ENCODE data around the gene SUMO3.

GRCh38 chr21:44836349-44836665 lies 18.4 kb upstream of the SUMO3 start:
- TF ChIP-seq POLR2A (IDR thresholded peaks at IDR 0.05) (no peak), CTCF (IDR thresholded peaks at IDR 0.05) (no peak)
